Activated T-cell treated with anti-CD3 and anti-CD28 coated beads for 24 hours (primary cell): ENCODE results near the gene DNASE1L3.
A peak's percentile ranks its signal among the peaks of the same experiment; 100 is the strongest.
"Not testable (repeated sequence)": the region's sequence is repeated elsewhere in the genome, so short reads cannot be mapped to it uniquely, and the experiment has no call there.

Source experiments
- DNase-seq: peaks from one replicate; pipeline ENCODE4 v3.0.0-alpha.2; 2020; ENCODE audit warnings: low read depth

The DNASE1L3 gene

GRCh38 chr3:58235970-58236369, 25.2 kb upstream of the DNASE1L3 start:
- no peak for DNase-seq

DNA sequence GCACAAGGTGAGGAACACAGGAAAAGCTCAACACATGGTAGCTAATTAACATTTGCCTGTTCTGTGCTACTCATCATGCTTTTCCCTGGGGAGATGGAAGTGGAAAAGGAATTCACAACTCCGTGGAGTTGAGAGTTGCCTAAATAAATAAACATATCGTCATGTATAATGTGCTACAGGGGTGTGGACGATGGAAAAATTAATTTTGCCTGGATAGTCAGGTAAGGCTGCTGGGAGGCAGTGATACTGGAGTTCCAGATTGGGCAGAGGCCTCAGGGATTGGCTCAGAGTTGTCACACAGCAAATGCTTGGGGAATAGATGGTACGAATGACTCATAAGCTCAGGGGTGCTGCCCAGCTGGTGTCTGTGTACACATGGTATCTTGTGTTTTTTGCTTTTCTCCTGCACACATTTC, 23.8 kb upstream of the DNASE1L3 start:
- DNase-seq = no peak

GRCh38 chr3:58231666-58232065, 20.9 kb upstream of the DNASE1L3 start:
- DNase-seq = no peak

GRCh38 chr3:58230876-58231552, 20.2 kb upstream of the DNASE1L3 start:
- no peak for DNase-seq

GRCh38 chr3:58227933-58228332, 17.2 kb upstream of the DNASE1L3 start:
- DNase-seq = not testable (repeated sequence)

DNA sequence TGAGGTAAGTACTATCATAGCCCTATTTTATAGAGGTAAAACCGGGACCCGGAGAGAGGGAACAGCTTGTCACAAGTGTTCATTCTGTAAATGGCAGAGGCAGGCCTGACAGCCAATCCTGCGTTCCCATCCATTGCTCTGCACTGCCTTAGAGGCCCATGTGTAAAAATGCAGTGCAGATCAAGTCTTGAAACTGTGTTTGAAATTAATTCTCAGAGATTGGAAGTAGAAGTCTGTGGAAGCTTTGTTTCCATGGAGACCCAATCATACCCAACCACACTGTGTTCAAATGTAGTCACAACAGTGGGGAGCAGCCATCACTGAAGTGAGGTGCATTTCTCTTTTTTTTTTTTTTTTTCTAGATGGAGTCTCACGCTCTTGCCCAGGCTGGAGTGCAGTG, 13.1 kb upstream of the DNASE1L3 start:
- DNase-seq = no peak

GRCh38 chr3:58222161-58222724, 11.5 kb upstream of the DNASE1L3 start:
- no peak for DNase-seq

GRCh38 chr3:58218904-58219303, 8.1 kb upstream of the DNASE1L3 start:
- no peak for DNase-seq

DNA sequence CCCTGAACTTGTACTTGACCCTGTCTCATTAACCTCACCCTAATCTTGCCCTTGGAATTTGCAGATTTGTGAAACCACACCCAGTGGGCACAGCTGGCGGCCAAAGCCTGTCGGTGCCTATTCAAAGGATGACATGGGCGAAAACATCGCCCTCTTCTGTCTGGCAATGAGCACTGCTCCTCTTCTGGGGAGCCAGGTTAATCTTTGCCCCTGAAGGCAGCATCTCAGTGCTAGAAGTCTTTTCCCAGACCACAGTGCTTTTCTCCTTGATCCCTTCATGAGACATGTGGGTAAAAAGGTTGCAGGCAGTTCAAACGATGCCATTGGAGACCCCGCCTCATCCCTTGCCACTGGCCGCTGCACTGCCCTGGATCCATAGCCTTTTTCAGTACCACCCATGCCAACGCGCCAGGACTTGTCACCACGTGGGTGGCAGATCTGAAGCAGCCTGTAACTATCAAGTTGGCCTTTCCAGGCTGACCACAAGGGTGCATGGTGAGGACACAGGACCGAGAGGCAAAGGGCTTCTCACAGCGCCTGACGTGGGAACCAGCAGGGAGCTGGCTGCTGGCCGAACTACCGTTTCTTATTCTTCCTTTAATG, 6.5 kb upstream of the DNASE1L3 start:
- DNase-seq = peak; percentile 45

DNA sequence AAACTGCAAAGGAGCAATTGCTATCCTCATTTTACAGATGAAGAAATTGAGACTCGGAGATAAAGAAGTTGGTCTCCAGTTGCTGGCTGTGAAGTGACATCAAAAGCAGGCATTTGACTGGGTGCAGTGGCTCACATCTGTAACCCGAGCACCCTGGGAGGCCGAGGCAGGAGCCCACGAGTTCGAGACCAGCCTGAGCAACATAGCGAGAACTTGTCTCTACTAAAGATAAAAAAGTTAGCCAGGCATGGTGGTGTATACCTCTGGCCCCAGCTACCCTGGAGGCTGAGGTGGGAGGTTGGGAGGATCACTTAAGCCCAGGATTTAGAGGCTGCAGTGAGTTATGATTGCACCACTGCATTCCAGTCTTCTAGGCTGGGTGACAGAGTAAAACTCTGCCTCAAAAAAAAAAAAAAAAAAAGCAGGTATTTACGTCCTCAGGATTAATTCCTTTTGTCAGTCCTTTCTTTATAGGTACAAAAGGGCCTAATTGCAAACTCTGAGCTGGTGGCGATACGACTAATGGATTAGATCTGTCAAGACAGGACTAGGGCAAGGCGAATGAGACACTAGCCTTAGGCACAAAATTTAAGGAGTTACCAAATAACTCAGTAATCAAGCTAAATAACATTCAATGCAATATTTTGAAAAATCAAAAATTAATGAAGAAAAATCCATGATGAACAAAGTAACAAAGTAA, 5.9 kb upstream of the DNASE1L3 start:
- no peak for DNase-seq

DNA sequence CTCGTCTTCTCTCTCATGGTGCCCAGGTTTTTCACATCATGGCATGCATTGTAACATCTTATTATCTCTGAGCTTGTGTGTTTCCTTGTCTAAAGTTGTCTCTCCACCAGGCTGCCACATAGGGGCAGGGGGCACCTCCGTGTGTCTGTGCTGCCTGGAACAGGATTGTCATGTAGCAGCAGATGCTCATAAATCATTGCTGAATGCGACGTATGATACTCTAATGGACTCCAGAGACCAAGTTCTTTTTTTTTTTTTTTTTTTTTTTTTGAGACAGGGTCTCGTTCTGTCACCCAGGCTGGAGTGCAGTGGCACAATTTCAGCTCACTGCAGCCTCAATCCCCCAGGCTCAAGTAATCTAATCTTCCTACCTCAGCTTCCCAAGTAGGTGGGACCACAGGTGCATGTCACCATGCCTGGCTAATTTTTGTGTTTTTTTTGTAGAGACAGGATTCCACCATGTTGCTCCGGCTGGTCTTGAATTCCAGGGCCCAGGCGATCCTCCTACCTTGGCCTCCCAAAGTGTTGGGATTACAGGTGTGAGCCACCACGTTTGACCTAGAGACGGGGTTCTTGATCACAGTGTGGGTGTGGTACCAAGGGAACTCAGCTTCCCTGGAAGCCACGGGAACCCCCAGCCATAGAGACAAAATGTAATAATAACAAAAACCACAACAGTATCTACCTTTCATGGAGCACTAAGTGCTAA, 4.7 kb upstream of the DNASE1L3 start:
- DNase-seq = no peak

DNA sequence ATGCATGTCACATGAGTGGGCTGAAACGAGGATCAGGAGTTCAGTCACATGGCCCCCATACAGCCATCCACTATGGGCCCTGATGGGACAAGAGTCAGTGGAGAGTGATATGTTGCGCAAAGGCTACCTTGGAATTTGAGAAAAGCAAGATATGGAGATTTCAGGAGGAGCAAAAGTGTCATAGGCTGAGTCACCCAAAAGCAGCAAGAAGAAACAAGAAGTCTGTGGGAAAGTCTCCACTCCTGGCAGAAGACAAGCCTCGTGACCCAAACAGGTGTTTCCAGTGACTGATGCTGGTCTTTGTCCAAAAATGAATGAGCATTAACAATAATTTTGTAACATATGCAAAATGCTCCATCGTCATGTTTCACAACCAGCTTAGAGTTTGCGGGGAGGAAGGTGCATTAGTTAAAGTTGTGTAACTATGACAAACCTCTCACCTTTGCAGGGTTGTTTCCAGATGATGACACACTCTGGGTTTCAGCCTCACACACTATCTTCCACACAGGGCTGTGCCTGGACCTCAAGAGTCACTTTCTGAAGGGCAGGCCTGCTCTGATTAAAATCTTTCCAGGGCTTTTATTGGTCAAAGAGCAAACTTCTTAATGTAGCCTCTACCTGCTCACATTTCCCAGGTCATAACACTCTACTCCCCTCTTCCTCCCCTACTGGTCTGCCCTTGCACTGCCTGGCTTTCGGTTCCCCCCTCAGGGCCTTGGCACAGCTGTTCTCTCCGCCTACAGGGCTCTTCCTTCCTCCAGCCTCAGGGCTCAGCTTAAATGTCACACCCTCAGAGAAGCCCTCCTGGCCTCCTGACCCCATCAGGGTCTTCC, 3.9 kb upstream of the DNASE1L3 start:
- peak; percentile 26 for DNase-seq

GRCh38 chr3:58209933-58210332, 839 bp downstream of the DNASE1L3 start:
- DNase-seq = no peak

GRCh38 chr3:58207954-58208353, 2.8 kb downstream of the DNASE1L3 start:
- DNase-seq = no peak

GRCh38 chr3:58206406-58207011, 4.3 kb downstream of the DNASE1L3 start:
- DNase-seq = no peak

- DNase-seq = no peak
Observed at GRCh38 chr3:58205981-58206380, 4.8 kb downstream of the DNASE1L3 start.

- no peak for DNase-seq
Observed at GRCh38 chr3:58204720-58205119, 6.1 kb downstream of the DNASE1L3 start.

DNA sequence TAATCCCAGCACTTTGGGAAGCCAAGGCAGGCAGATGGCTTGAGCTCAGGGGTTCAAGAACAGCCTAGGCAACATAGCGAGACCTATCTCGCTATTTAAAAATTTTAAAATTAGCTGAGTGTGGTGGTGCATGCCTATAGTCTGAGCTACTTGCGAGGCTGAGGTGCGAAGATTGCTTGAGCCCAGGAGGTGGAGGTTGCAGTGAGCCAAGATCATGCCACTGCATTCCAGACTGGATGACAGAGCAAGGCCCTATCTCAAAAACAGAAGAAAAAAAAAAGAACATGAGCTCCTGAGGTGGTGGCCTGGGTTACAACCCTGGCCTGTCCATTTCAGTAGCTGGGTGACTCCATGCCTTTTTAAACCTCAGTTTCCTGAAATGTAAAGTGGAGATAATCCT, 7.2 kb downstream of the DNASE1L3 start:
- DNase-seq = no peak

- no peak for DNase-seq
Observed at GRCh38 chr3:58202917-58203360, 7.8 kb downstream of the DNASE1L3 start.

DNA sequence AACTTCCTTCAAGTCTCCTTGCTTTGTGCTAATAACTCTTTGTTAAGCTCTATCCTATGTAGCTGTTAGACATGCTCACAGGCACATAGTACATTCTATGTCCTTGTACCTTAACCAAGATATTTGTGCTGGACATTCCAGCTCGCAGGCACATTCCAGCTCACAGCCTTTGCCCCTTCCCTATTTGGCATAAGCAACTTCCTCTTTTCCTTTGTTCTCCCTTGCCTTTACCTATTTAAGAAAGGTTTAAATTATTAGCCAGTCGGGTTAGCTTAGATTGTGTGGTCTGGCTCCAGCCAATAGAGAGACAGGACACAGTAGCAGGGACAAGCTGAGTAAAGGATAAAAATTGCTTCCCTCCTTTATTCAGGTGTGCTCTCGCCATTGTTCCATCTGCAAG, 9.3 kb downstream of the DNASE1L3 start:
- DNase-seq = not testable (repeated sequence)

GRCh38 chr3:58200846-58201355, 9.9 kb downstream of the DNASE1L3 start:
- no peak for DNase-seq
